Testis (tissue), 2 donors: ENCODE measurements around the gene RDH13.

Source experiments
- CTCF ChIP-seq, 3 experiments: fragments of 450-650 bp in 2 of 3; fragments of 200-600 bp in 1 of 3; sonication (generic) in 1 of 3; IDR thresholded peaks; one replicate each; pipeline ENCODE4 v1.5.1; 2016 to 2019; ENCODE audit warnings: antibody characterized with exemption in 3 of 3, mild to moderate bottlenecking in 2 of 3, moderate library complexity in 1 of 3
- POLR2A ChIP-seq: fragments of 450-650 bp; IDR thresholded peaks from one replicate; pipeline ENCODE4 v1.6.1; 2017; ENCODE audit warnings: antibody characterized with exemption, mild to moderate bottlenecking, moderate library complexity

- TF ChIP-seq CTCF (IDR thresholded peaks at IDR 0.05), result no peak
- no peak for TF ChIP-seq POLR2A
Measured at GRCh38 chr19:55044286-55044685, 18.7 kb downstream of the RDH13 start.
